Measurements from ENCODE around the gene KCNH8.

KCNH8 gene

DNA sequence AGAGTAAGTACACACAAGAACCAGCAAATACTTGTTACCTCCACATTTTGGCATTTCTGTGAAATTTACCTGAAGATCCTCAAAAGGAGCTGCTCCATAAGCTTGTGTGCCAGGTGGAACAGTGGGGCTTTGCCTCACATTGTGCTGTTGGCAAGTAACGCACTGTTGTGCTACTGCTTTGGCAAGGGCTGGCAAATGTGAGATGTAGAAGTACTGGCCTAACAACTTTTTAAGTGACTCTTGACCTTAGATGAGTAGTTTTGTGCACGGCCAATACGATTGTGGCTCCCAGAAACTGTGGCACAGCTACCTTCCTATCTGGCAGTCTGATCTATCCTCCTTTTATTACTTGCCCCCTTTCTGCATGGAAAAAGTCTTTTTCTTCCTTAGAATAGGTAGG is 337.0 kb downstream of the KCNH8 start:
- DNase-seq (ENCODE audit: low read depth): no peak

DNA sequence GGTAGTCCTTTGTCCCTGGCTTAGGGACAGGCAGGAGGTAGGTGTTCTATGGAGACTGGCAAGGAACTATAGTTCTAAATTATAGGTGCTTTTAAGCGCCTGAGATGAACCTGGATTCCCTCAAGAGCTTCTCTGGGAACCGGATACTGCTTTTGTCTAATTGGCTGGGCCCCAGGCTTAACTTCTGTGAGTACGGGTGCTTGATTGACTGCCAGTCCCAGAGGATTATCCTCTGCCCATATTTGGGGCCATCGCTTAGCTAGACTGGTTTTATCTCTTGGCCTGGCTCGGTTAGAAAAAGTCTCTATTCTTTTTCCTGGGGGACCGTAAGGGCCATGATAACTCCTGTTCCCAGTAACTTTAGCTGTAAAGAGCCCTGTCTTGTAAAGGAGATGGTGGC is 339.1 kb downstream of the KCNH8 start:
- DNase-seq (ENCODE audit: low read depth): no peak

DNA sequence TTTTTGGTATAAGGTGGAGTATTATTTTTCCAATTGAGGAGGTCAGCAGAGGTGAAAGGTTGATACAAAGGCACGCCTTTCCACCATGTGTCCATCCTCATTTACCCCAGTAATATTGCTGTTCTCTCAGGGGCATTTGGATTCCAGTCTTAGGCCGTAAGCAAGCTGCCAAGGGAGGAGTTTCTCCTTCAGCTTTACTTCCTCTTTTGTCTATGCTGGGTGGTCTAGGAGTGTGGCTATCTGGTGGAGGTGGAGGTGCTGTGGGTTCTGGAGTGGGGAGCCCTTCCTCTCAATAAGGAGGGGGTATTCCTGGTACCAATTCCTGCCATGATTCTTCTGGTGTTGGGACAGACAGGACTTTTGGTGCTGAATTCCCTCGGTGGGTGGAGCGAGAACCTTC is 340.6 kb downstream of the KCNH8 start:
- DNase-seq (ENCODE audit: low read depth): no peak

DNA sequence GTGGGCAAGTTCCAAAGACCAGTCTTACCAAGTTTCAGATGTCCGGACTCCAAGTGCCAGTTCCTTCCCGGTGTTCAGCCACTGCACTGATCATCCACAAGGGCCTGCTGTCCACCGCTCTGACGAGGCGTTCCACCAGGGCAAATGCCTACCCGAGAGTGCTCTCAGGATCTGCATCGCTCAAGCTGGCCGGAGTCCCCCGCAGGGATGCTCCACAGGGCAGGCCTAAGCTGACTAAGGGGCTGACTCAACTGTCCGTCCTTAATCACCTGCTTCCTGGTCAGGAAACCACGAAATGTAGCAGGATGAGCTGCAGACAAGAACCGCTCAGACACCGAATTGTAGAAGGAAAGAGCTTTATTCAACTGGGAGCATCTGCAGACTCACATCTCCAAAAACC is 341.6 kb downstream of the KCNH8 start:
- DNase-seq (ENCODE audit: low read depth): no peak

DNA sequence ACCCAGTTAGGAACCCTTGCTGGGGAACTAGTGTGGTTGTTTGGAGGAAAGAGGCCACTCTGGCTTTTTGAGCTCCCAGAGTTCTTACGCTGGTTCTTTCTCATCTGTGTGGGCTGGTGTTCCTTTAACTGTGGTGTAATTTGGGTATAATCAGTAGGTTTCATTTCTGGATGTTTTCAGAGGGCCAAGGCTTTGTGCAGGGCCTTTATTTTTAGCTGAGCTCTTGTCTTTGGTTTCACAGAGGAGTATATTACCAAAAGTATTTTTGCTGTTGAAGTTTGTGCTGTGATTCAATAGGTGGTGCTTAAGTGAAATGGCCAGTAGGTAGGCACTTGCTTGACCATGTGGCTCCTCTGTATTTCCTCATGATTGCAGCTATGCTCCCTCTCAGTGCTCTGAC is 357.9 kb downstream of the KCNH8 start:
- no peak for DNase-seq (ENCODE audit: low read depth)

DNA sequence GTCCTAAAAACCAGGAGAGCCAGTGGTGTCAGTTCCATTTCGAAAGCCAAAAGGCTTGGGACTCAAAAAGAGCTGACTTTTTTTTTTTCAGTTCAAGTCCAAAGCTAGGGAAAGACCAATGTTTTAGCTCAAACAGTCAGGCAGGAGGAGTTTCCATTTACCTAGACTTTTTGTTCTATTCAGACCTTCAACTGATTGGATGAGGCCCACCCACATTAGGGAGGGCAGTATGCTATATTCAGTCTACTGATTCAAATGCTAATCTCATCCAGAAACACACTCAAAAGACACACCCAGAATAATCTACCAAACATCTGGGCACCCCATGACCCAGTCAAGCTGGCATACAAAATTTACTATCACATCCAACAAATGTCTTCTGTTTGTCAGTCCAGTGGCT is 374.0 kb downstream of the KCNH8 start:
- DNase-seq (ENCODE audit: low read depth): no peak

DNA sequence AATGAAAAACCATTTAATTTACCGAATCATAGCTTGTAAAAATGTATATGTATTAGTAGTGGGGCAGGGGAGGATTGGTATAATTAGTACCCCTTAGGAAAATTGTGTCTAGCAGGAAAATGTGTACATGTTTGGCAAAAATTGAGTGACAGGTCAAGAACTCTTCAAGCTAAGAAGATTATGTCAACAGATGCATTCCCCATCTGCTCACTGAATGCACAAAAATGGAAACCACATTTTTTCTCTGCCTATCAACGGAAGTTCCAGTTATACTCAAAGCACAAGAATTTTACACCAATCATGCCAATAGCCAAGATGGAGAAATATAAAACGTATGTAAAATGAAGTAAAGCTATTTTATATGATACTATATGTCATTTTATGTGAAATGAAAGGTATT is 377.8 kb downstream of the KCNH8 start:
- no peak for DNase-seq (ENCODE audit: low read depth)

DNA sequence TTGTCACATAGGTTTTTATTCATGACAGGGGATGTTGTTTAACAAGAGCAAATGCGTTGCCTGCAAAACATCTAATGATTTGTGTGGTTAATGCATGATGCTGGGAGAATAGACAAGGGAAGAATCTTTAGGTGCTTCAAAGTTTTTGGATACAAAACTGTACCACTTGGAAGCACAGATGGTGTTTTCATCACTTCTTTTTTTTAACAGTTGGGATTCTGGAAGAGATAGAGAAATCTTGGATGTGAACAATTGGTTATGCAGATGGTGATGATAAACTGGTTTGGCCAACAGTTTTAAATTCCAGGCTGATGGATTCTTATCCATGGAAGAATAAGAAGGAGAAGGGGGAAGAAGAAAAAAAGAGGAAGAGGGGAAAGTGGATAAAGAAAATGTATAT is 379.4 kb downstream of the KCNH8 start:
- DNase-seq (ENCODE audit: low read depth): no peak

DNA sequence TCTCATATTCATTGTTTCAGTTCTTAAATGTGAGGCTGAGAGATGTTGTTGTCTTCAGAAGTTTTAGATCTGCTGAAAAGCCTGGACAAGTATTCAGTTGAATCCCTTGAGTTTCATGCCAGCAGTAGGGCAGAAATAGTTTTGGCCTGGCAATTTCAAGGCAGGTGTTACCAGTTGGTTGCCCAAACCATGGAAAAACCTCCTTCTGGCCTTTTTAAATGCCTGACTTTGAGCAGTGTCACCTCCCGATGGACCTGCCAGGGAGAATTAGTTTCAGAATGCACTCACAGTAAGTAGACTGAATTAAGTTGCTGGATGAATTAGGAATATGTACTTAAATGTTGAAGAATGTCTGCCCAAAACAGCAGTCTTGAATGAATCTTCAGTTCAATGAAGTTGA is 383.1 kb downstream of the KCNH8 start:
- DNase-seq (ENCODE audit: low read depth): no peak

DNA sequence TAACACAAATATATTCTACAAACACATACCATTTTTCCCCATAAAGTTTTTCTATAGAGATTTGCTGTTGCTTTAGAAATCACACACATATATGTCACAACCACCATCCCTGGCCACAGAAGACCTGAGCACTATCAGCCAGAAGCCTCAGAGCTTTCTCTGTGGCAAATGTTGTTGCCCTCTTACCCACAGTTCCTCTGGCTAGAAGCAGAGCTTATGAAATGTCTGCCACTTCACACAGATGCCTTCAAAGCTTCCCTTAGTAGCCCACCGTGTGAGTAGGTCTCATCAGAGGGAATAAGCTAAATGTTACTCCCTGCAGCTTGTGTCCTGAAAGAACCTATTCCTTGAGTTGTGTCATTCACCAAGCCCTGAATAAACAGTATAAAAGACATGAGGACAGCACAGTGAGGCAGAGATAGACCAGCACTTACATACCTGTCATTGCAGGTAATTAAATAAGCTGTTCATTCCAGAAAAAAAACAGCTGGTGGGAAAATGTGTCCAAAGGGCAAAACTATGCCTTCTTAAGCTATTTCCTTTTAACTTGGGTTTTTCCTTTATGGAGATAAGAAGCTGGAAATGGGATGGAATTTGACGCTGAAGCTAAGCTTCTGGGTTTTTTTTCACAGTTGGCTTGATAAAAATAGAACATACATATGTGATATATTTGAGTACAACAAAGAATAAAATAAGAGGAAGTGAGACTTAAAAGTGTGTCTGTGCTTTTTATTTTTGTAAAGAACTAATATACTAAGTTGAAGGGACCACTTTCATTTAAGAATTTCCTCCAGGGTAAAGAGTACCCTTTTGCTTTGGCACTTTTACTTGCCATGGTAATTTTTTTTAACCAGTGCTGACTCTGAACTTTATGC is 391.4 kb downstream of the KCNH8 start:
- no peak for DNase-seq (ENCODE audit: low read depth)

DNA sequence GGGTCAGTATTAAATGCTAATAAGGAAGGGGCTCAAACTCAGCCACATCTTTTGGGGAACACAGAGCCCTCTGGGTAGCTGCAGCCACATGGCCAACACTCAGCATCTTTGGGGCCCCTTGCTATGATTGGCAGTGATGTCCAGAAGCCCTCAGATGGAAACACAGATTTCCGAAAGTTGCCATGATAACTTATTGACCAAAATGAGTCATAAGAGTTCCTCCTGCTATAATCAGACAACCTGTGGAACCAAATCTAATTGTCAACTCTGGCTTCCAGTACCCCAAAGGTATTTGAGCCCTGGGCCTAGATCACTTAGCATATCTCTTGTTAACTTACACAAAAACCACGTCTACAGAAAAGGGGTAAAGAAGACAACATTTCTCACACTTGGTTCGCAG is 392.2 kb downstream of the KCNH8 start:
- no peak for DNase-seq (ENCODE audit: low read depth)

DNA sequence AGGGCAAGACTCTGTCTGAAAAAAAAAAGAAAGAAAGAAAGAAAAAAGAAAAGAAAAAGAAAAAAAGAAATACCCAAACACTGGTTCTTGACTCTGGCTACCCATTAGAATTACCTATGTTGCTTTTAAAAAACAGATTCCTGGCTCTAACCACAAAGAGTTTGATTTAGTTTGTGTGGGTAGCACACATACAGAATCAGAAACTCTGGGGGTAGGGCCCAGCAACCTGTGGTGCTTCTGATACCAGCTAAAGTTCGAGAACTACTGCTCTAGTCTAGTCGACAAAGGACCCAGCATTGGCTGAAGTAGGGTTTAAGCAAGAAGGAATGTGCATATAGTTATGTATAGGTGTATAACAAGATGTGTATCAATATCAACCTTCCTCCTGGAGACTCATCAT is 393.0 kb downstream of the KCNH8 start:
- no peak for DNase-seq (ENCODE audit: low read depth)

DNA sequence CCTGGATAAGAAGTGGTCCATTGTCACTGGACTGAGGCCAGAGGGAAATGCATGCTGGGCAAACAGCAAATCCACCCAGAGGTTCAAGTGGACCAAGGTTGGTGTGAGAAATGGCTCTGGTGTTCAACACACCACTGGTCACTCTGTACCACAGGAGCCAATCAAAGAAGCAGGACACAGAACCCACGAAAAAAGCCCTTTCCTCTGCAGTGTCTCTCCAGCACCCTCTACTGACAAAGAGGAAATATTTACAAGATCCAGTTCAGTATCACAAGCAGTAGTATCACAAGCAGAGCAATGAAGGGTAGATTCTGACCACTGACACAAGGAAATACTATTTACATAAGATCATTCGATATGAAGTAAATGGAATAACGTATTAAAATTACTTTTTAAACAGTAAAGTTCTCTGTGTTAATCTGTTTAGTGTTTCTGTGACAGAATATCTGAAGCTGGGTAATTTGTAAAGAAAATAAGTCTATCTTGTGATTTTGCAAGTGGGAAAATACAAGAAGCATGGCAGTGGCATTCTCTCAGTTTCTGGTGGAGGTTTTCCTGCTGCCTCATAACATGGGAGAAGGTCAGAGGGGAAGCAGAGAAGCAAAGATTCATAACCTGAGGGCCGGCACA is 395.0 kb downstream of the KCNH8 start:
- DNase-seq (ENCODE audit: low read depth): no peak

DNA sequence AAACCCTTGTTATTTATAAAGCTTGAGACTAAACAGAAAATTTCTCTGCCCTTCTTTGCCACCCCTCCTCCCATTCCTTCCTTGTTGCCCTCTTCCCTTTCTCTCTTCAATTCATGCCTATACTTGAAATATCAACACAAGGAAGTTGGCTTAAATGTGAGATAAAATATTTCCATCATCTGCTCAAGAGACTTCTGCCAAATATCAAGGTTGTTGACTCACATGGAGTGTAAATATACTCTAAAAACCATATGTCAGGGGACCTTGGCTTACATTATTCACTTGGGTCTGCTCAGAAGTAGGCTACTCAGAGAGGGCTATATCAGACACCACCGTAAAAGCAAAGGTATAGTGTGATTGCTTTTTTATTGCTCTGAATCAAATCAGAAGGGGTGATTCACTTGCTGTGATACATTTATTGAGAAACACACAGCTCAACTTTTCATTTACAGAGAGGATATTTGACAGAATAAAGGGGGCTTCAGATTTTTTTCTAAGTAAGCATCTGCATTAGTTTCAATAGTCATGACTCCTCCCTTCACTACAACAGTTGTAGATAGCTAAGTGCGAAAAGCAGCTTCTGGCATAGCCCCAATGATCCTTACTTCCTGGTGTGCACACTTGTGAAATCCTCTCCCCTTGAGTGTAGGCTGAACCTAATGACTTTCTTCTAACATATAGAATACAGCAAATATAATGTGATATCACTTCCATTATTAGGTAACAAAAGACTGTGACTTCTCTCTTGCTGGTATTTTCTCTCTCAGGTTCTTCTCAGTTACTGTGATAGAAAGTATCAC is 399.6 kb downstream of the KCNH8 start:
- DNase-seq (ENCODE audit: low read depth): no peak

DNA sequence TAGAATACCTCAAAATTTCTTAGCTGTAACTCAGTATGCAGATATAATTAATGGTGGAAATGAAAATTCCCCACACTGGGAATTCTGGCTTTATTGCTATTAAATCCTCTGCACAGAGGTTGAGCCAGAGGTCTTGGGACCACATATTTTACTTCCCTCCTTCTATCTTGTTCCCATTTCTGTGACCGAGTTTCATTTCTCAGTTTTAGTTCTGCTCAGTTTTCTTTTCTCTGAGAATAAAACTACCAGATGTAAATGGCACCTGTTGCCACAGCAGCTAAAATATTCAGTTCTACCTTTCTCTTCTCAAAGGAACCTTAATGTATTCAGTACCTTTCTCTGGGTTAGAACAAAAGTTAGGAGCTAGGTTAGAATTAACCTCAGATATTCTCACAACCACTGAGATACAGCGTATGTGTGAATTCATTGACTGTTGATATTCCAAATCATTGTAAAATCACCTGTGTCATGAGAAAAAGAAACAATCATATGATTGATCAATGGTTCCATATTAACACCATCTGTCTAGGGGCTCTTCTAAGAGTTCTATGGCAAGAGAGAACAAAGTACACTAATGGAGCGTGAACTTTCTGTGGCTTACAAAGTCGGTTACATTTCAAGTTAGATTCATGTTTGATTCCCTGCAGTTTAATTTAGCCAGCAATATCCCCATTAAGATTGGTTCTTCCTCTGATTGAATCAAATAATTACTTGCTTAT is 411.6 kb downstream of the KCNH8 start:
- no peak for DNase-seq (ENCODE audit: low read depth)

DNA sequence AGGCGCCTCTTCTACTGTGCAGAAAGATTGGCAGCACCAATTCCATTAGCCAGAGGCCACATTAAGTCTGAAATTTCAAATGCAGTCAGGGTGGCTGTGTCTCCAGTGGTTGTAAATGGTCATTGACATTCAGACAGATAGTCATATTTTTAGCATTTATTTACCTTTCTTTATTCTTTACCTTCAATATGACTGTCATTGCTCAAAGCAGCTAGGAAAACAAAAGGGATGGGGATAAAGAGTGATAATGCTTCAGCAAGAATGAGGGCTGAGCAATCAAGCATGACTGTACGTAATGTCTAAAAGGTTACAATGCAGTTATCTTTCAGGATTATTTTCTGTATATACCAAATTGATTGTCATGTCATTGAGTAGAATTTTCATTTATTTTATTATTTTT is 425.3 kb downstream of the KCNH8 start:
- DNase-seq (ENCODE audit: low read depth): no peak

DNA sequence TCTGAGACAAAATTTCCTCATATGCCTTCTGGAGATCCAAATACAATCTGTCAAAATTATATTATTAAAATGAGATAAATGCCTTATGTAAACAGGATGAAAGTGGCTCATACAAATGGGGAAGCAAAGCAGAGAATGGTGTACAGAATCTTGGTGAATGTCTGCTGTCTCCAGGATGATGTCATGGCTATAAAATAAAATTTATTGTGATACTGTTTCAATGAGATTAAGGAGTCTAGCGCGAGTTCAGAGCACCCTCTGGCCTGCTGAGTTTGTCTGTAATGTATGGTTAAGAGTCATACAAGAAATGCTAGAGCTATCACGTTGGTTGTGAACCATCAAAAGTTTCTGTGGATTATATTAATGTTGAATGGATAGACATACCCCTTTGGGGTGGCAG is 426.0 kb downstream of the KCNH8 start:
- no peak for DNase-seq (ENCODE audit: low read depth)

DNA sequence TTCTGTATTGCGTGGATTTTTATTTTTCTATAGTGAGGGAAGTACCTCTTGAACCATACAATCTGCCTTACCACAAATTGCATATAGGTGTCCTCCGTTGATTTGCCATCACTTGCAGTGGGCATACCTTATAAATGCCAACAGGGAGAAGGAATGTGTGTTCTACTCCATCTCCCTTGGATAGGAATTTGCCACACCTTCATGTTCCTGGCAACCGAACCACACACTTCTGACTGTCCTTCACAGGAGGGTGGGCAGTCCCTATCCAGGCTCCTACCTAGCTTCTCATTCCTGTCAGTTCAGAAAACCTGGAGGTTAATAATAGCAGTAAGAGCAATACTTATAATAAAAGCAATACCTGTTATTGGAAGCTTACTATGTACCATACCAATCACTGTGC is 428.0 kb downstream of the KCNH8 start:
- no peak for DNase-seq (ENCODE audit: low read depth)
